Stimulated activated CD8-positive, alpha-beta memory T cell treated with anti-CD3 and anti-CD28 coated beads, Interleukin-15, amount 100 ng/mL, for 4 hours (primary cell): ENCODE measurements around the gene GPR146.

Source experiments
- DNase-seq, 2 donors: peaks; one replicate each; pipeline ENCODE4 v3.0.0-alpha.2; 2020; ENCODE audit warnings: low read depth in 2 of 2

The GPR146 gene

GRCh38 chr7:1106063-1106792 is 61.9 kb downstream of the GPR146 start:
- DNase-seq = no peak

- DNase-seq = no peak
Observed at GRCh38 chr7:1106793-1107421, 62.6 kb downstream of the GPR146 start.

DNA sequence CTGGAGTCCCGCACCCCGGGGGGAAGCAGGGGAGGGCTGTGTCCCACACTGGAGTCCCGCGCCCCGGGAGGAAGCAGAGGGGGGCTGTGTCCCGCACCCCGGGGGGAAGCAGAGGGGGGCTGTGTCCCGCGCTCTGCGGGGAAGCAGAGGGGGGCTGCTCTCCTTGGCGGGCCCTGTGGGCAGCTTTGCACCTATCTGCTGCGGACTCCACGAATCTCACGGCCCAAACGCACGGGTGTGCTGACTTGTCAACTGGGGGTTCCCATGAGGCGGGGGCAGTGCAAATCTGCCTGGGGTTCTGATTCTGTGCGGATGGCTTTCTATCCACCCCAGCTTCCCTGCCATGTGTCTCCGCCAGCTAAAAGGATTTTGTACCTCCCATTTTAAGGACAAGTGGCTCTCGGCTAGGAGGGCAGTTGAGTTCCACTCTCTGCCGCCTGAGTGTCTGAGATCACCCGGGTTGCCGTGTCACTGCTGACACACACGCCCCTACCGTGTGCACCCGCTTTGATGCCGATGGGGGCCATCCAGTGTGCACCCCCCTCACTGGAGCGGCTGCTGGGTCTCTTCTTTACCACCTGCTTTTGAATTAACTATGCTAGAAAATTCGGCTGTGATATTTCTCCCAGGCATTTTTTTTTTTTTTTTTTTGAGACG is 64.0 kb downstream of the GPR146 start:
- no peak for DNase-seq
